ENCODE results near the gene RHBDD1.

RHBDD1 gene

GRCh38 chr2:226971770-226972169 is 135.9 kb downstream of the RHBDD1 start:
- no peak overlapping the region for H3K4me3 ChIP-seq (ENCODE audit: low read length)
- no peak for TF ChIP-seq ZNF274 (IDR thresholded peaks at IDR 0.05; ENCODE audit: low read depth, low read length)

GRCh38 chr2:226973816-226974215 is 138.0 kb downstream of the RHBDD1 start:
- TF ChIP-seq ZNF274 (IDR thresholded peaks at IDR 0.05; ENCODE audit: low read depth, low read length): no peak
- H3K4me3 ChIP-seq (ENCODE audit: low read length): no peak overlapping the region

GRCh38 chr2:226977775-226978190 is 141.9 kb downstream of the RHBDD1 start:
- no peak for TF ChIP-seq ZNF274 (IDR thresholded peaks at IDR 0.05; ENCODE audit: low read depth, low read length)

GRCh38 chr2:226978300-226978699 is 142.4 kb downstream of the RHBDD1 start:
- no peak for TF ChIP-seq ZNF274 (IDR thresholded peaks at IDR 0.05; ENCODE audit: low read depth, low read length)
- no peak overlapping the region for H3K4me3 ChIP-seq (ENCODE audit: low read length)

More at GRCh38 chr2:226977775-226978190, 141.9 kb downstream of the RHBDD1 start:
- no peak overlapping the region for H3K4me3 ChIP-seq (ENCODE audit: low read length)

GRCh38 chr2:226979004-226979403 is 143.2 kb downstream of the RHBDD1 start:
- H3K4me3 ChIP-seq (ENCODE audit: low read length): no peak overlapping the region
- no peak for TF ChIP-seq ZNF274 (IDR thresholded peaks at IDR 0.05; ENCODE audit: low read depth, low read length)

GRCh38 chr2:226981791-226982326 is 146.0 kb downstream of the RHBDD1 start:
- no peak for TF ChIP-seq ZNF274 (IDR thresholded peaks at IDR 0.05; ENCODE audit: low read depth, low read length)
- no peak overlapping the region for H3K4me3 ChIP-seq (ENCODE audit: low read length)

GRCh38 chr2:226983895-226984749 is 148.3 kb downstream of the RHBDD1 start:
- no peak for TF ChIP-seq ZNF274 (IDR thresholded peaks at IDR 0.05; ENCODE audit: low read depth, low read length)
- H3K4me3 ChIP-seq (ENCODE audit: low read length): no peak overlapping the region; the same call in 1 of the 2 replicates

- no peak for TF ChIP-seq ZNF274 (IDR thresholded peaks at IDR 0.05; ENCODE audit: low read depth, low read length)
- H3K4me3 ChIP-seq (ENCODE audit: low read length): no peak overlapping the region; the same call in 1 of the 2 replicates
Observed at GRCh38 chr2:226984750-226985582, 149.1 kb downstream of the RHBDD1 start.

GRCh38 chr2:226985583-226985946 is 149.7 kb downstream of the RHBDD1 start:
- no peak overlapping the region for H3K4me3 ChIP-seq (ENCODE audit: low read length)
- TF ChIP-seq ZNF274 (IDR thresholded peaks at IDR 0.05; ENCODE audit: low read depth, low read length): no peak

GRCh38 chr2:226991663-226992062 is 155.8 kb downstream of the RHBDD1 start:
- H3K4me3 ChIP-seq (ENCODE audit: low read length): no peak overlapping the region
- no peak for TF ChIP-seq ZNF274 (IDR thresholded peaks at IDR 0.05; ENCODE audit: low read depth, low read length)

GRCh38 chr2:226993171-226993570 is 157.3 kb downstream of the RHBDD1 start:
- H3K4me3 ChIP-seq (ENCODE audit: low read length): no peak overlapping the region
- no peak for TF ChIP-seq ZNF274 (IDR thresholded peaks at IDR 0.05; ENCODE audit: low read depth, low read length)

GRCh38 chr2:226994775-226995174 is 158.9 kb downstream of the RHBDD1 start:
- no peak for TF ChIP-seq ZNF274 (IDR thresholded peaks at IDR 0.05; ENCODE audit: low read depth, low read length)
- H3K4me3 ChIP-seq (ENCODE audit: low read length): no peak overlapping the region

- no peak for TF ChIP-seq ZNF274 (IDR thresholded peaks at IDR 0.05; ENCODE audit: low read depth, low read length)
Observed at GRCh38 chr2:226995625-226996041, 159.8 kb downstream of the RHBDD1 start.

GRCh38 chr2:226999661-227000060 is 163.8 kb downstream of the RHBDD1 start:
- H3K4me3 ChIP-seq (ENCODE audit: low read length): no peak overlapping the region
- no peak for TF ChIP-seq ZNF274 (IDR thresholded peaks at IDR 0.05; ENCODE audit: low read depth, low read length)

More at GRCh38 chr2:226995625-226996041, 159.8 kb downstream of the RHBDD1 start:
- no peak overlapping the region for H3K4me3 ChIP-seq (ENCODE audit: low read length)

Measured in GM08714 (cell line).